Putamen (tissue), 1 donor: ENCODE data around the gene RNMT.
"Not testable (repeated sequence)": the region's sequence is repeated elsewhere in the genome, so short reads cannot be mapped to it uniquely, and the experiment has no call there.

Experiments
- DNase-seq: peaks from one replicate; pipeline ENCODE4 v3.0.0-alpha.2; 2016; ENCODE audit warnings: low spot score

RNMT gene

DNA sequence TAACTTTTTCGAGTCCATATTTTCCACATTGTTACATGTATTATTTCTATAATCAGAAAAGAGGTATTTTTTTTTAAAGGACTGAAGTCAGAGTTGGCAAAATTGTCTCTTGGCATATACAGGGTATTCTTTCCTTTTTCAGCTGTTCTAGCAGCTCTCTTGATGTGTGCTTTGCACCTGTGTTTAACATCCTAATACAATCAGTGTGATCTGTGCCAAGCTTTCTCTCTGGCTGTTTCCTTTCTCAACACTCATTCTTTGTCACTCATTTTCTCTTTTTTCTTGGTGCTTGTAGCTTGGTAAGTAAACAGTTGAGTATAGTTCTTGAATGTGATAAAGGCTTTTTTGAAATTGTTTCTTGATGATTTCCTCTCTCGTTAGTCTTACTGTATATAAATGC is 9.2 kb downstream of the RNMT start:
- no peak for DNase-seq

DNA sequence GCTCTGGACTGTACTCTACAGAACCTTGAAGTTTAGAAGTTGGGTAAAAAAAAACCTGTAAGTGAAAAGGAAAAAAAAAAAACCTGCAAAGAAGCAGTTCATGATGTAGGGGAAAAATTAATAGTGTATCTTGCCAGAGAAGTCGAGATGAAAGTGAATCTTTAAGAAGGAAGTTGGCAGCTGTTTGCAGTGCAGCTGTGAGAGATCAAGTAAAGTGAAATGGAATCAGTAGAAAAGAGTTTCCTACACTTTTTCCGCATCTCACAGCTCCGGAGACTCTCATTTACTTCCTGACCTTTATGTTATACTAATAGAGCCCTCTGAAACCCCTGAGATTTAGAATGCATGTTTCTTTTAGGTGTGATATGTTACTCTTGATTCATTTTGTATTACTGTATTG is 19.2 kb downstream of the RNMT start:
- no peak for DNase-seq

DNA sequence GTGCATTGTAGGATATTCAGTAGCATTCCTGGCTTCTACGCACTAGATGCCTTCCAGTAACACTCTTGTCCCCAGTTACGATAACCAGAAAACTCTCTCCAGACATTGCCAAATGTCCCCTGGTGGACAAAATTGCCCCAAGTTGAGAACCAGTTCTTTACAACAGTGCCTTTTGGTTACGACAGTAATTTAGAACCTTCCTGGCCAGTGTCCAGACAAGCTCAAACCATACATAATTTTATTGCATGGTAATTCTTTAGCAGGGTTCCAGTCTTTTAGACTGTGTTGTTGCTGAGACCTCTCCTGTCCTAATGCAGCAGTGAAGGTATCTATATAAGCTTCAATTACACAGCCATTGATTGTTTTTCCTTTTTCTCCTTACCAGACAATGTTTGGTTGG is 20.2 kb downstream of the RNMT start:
- no peak for DNase-seq

DNA sequence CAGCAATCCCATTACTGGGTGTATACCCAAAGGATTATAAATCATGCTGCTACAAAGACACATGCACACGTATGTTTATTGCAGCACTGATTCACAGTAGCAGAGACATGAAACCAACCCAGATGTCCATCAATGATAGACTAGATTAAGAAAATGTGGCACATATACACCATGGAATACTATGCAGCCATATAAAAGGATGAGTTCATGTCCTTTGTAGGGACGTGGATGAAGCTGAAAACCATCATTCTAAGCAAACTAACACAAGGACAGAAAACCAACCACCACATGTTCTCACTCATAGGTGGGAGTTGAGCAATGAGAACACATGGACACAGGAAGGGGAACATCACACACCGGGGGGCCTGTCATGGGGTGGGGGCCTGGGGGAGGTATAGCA is 25.1 kb downstream of the RNMT start:
- DNase-seq, result not testable (repeated sequence)

DNA sequence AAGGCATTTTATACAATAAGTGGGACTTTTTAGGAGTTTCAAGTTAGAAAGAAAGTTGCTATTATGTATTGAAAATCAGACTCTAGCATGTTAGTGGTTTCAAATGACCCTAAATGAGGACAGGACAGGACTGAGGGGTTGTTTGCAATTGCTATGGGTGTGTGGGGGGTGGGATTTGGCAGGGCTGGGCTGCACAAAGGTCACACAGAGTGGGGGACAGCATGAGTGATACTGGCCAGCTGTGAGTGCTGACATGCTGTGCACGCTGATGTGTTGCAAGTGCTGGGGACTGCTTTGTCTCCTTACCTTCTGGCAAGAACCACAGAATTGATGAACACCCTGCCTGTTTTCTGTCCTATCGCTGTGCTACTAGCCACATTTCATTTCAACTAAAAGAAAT is 29.8 kb downstream of the RNMT start:
- DNase-seq, result no peak

DNA sequence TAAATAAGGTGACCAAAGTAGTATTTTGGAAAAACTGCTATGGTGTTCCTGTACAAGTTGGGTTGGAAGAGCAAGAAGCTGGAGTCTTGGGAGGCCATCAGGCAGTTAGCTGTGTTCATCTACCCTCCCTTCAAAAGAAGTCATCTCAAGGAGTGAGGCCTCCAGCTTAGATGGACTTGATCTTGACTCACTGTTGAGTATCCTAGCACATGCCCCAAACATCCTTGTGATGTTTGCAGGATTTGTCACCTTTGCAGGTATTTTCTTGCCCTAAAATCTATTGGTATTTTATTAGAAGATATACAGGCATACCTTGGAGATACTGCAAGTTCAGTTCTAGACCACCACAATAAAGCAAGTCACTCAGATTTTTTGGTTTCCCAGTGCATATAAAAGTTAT is 30.2 kb downstream of the RNMT start:
- DNase-seq, result no peak

DNA sequence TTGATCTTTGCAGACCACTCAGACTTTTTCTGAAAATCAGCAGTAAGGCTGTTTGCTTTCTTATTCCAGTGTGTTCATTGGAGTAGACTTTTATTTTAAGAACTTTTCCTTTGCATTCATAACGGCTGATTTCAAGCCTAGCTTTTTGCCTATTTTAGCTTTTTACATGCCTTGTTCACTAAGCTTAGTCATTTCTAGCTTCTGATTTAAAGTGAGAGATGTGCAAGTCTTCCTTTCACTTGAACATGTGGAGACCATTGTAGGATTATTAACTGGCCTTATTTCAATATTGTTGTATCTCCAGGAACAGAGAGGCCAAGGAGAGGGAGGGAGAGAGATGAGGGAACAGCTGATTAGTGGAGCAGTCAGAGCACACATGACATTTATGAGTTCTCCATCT is 32.1 kb downstream of the RNMT start:
- DNase-seq, result no peak

DNA sequence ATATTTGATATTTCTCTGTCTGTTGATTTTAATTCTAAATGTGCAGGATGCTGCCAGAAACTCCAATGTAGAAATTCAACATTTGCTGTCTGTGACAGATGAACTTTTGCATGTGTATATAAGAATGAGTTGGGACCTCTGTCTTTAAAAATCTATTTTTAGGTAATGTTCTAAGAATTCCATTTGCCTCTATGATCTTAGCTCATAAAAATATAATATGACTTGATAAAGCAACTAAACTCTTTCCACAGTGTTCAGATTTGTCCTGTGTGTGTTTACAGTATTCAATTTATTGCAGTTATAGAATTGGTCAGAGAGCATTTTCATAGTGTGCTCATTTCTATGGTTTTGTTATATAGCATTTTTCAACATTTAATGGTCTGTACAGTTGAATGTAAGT is 33.6 kb downstream of the RNMT start:
- DNase-seq, result no peak

DNA sequence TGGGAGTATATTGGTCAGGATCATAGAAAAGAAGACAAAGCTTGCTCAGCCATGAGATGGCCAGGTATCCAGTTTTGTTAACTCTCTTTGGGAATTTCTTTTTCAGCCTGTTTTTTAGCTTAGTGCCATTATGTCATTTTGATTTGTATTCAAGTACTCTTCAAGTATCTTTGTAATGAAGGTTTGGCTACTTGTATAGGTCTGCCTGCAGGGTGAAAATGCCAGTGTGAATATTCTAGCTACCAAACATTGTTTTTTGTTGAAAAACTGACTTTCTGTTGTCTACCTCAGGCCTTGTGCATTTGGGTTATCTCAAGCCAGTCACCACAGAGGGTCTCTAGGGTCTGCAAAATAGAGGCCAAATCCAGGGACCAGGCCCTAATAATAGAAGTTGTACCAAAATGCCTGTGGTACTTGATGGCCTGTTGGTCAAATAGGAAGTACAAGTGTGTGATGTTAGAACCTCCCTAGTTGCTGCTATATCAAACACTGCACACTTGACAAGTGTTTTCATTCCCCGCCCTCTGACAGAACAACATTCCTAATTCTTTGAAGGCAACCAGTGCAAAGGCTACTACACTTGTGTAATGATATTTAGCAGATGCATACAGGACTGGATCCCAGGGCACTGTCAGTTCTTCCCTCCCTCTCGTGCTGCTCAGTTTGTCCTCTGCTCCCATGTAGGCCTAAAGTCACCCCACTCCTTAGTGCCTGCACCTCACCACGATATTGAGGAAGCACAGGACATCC is 36.4 kb downstream of the RNMT start:
- DNase-seq, result no peak

DNA sequence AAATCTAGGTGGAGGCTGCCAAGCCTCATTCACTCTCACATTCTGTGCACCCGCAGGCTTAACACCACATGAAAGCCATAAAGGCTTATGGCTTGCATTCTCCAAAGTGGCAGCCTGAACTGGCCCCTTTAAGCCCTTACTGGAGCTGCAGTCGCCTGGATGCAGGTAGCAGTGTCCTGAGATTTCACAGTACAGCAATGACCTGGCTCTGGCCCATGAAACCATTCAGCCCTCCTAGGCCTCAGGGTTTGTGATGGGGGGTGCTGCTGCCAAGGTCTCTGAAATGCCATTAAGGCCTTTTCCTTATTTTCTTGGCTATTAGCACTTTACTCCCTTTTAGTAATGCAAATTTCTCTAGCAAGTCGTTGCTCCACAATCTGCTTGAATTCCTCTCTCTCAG is 48.6 kb downstream of the RNMT start:
- DNase-seq, result no peak

DNA sequence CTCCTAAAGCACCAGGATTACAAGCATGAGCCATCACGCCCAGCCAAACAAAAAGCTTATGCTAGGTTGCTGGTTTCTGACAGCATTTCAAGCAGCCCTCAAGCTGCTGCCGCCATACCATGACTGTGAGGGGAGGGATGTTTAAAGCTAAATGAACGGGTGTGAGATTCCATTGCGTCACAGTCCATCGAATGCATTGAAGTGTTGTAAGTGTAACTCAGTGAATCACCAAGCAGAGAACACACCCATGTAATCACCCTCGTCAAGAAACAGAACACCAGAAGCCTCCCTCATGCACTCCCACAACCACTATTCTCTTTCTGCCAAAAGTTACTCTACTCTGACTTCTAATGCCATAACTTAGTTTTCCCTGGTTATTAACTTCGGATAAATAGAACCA is 64.7 kb downstream of the RNMT start:
- DNase-seq, result no peak

DNA sequence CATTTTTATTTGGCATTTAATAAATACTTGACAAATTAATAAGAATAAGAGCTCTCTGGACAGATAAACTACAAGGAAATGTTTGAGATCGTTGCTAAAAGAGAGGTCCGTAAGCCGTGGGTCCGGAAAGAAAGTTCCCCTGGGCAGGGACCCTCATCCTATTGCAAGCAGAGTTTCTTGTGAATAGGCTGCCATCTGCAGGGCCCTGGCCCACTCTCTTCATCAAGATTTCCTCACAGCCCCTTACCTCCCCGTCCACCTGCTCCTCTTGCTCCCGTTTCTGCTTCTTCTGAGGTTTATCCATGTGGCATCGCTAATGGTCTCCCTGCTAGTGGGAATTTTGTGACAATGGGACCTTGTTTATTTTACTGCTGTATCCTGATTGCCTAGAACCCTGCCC is 67.3 kb downstream of the RNMT start:
- no peak for DNase-seq

DNA sequence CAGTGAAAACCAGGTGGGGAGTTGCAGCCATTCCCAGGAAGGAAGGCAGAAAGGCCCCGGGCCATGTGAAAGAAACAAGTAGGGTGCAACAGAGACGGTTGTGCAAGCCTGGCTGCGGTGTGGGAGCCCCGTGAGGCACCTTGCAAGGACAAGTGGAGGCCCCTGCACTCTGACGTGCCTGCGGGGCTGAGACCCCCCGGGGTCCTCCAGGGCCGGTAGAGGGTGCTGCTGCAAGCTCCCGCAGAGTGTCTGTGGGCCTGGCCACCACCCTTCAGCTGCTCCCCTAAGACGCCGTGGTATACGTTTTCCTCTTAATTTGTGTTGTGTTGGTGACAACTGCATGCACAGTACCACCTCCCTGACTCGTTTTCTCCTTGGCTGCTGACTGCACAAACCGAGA is 70.0 kb downstream of the RNMT start:
- no peak for DNase-seq

DNA sequence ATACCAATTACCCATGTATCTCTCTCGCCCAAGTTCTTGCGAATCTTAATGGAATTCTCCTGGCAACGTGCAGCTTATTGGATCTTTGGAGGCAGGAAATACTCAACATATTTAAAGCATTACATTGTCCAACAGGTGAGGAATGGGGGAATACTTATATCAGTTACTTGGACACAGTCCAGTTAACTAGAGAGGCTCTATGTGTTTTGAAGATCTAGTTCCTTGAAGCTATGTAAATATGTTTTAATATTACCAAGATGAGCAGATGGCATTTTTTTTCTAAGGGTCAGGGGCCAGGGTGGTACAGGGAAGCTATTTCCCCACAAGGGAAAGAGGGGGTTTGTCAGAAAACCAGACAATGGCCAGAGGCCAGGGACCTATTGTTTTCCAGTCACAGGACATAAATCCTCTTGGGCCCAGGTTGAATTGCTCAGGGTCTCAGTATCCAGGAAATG is 70.7 kb downstream of the RNMT start:
- no peak for DNase-seq

DNA sequence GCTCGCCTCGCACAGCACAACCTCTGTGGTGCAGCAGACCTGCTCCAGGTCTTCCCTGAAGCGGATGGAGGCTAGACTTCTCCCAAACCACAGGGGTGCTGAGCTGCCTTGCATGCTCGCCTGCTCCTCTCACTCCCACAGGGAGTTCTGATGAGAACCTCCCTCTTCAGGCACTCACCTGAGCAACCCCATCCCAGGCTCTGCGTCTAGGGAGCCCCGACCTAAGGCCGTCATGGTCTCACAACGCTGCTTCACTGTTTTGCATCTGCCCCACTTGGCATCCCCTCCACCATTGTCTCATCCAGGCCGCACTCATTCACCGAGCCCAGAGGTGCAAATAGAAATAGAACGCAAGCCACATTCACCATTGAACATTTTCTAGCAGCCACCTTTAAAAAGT is 72.9 kb downstream of the RNMT start:
- DNase-seq, result no peak

DNA sequence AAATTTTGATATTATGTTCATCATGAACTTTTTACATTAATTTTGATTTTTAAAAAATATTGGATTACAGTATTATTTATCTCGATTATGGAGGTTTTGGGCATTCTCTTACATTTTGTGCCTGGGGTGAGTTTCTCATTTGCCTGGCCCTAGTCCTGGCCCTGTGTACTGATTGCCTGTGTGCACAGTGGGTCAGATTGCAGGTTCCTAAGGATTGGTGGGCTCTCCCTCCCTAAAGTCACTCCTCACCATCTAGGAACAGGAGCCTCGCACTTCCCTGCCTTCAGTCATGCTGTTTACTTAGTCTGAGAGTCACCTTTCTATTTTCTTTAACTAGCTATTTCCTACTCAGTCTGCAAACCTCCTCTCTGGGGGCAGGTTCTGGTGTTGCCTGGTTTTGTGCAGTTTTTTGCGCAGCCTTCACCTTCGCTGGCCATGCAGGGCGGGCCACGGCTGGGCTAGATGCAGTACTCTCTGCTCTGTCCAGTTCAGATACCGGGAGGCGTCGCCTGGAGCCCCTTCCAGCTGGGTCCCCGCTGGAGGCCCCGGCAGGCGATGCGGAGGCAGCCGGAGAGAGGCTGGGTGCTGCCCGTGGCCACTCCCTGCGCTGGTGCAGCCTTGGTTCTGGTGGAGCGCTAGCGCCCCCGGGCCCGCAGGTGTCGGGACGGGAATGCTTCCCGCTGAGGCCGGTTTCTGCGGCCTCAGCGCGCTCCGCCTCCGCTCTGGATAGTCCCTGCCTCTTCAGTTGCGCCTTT is 74.2 kb downstream of the RNMT start:
- peak; percentile 53 for DNase-seq

DNA sequence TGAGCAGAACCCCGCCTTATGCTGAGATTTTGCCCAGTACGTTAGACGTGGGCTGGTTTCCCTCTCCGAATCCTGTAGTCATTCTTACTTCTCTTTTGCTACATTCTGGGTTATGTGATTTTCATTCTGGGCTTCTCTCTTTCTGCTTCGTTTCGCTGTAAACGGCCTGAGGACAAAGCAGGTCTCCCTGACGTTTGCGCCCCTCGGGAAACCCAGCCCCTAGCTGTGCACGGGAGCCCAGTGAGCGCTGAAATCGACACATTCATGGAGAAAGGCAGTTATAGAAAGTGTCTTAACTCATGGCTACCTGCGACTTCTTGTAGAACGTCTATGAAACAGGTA is 74.8 kb downstream of the RNMT start:
- no peak for DNase-seq

DNA sequence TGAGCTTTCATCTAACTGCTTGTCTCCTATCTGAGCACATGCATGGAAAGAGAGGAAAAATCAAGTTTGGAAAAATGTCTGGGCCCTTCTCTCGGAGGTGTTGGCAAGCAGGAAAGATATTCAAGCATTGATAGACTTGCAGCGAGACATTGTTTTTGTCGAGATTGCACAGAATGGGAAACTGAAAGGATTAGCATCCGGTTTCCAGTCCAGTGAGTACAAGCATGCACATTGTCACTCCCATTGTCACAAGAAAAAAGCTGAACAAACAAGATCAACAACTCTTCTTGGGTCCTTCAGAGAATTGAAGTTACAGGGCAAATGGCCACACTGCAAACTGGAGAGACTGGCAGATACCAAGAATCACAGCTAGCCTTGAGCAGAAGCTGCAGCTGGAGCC is 77.8 kb downstream of the RNMT start:
- no peak for DNase-seq

DNA sequence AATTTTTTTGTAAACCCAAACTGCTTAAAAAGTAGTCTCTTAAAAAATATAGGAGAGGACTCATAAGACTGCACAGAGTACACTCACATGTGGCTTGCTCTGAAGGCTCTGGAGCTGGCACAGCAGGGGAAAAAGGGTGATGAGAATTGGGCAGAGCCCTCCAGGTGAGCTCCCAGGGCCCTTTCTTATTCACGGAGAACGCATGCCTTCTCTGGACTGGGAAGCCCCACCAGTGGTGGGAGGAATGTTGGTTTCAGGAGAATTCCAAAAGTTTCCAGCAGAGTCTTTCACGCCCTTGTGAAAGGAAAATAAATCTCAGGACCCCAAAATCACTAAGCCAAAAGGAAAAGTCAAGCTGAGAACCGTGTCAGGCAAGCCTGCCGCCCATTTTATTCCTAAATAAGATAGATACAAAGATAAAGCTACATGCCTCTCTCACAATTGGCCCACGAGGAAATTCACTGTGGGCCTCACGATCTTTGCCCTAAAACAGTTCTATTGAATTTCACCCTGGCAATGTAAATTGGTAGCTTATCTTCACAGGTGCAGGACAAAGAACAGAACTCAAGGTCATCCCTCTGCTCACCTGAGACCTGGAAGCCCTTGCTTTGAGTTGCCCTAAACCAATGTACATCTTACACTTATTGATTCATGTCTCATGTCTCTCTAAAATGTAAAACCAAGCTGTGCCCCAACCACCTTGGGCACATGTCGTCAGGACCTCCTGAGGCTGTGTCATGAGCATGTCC is 82.0 kb downstream of the RNMT start:
- DNase-seq, result no peak

DNA sequence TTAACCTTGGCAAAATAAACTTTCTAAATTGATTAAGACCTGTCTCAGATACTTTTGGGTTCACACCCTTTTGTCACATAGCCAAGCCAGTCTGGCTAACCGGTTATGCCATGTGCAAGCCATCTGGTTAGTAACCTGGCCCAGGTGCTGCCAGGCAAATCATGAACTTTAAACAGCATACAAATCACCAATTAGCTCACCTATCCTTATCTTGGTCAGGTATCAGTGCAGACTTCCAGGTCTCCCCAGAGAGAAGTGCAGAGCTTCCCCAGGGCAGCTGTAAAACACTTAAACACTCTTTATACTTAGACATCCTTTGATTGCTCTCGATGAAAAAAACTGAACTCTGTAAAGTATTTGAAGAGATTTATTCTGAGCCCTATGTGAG is 82.6 kb downstream of the RNMT start:
- DNase-seq, result no peak

DNA sequence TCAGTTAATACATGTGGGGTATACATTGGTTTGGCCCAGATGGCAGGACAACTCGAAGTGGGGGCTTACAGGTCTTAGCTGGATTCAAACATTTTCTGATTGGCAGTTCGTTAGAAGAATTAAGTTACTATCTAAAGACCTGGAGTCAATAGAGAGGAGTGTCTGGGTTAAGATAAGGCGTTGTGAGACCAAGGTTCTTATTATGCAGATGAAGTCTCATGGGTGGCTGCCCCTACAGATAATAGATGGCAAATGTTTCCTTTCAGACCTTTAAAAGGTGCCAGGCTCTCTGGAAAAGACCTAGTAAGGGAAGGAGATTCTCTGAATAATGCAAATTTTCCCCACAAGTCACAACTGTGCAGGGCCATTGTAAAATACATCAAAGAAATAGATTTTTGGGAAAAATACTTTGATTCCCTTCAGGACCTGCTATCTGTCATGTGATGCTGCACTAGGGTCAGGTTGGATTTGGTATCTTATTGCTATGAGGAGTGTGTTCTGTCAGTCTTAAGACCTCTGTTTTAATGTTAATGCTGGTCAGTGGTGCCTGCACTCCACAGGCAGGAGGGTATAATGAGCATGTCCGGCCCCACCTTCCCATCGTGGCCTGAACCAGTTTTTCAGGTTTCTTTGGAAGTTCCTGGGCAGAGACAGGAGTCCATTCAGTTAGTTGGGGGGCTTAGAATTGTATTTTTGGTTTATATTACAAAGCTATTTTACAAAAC is 83.2 kb downstream of the RNMT start:
- DNase-seq, result no peak

DNA sequence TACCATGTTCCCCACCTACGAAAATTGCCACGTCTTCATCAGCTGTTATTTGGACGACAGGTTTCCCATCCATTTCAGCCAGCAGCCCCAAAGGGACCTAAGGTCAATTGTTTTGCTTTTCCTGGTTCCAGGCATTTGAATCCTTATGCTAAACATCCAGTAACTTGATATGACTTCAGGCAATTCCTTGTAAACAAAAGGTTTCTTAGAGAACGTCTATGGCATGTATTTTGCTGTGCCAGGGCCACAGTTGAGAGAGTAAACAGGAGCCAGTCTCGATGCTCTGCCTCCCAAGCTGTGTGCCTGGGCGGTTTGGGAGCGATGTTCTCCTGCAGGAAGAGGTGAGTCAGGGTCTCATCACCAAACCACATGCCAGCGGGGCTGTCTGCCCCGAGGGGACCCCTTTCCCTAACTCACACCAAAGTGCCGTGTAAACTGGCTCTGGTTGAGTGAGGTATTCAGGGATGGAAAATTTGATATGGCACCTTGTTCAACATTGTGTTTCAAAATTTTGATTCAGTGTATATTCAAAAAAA is 84.5 kb downstream of the RNMT start:
- DNase-seq, result no peak
